ENCODE data around the gene PTGER4.

- no peak for TF ChIP-seq EZH2 (IDR thresholded peaks at IDR 0.05; ENCODE audit: low read depth)
- TF ChIP-seq CTCF (conservative IDR thresholded peaks at IDR 0.05) = no peak
Observed at GRCh38 chr5:40683305-40683704, 3.6 kb downstream of the PTGER4 start.

Data from PC-9 (cell line).